Peyer's patch (tissue), 4 donors: ENCODE results near the gene TRRAP. TPM values are rescaled to one million over a fixed set of nuclear protein-coding genes. Genes with fewer than 3 reads are reported as not detected.

Source experiments
- DNase-seq, 3 donors: peaks; one replicate each; pipeline ENCODE4 v3.0.0-alpha.2; 2017 to 2019
- H3K27ac ChIP-seq, 4 donors: fragments of 200-600 bp; sonication (generic); one replicate each; pipeline ENCODE4 v1.5.1; 2016 to 2019
- H3K27me3 ChIP-seq, 2 donors: fragments of 200-600 bp; sonication (generic); one replicate each; pipeline ENCODE4 v1.5.1; 2019
- H3K36me3 ChIP-seq, 3 donors: fragments of 200-600 bp; sonication (generic); one replicate each; pipeline ENCODE4 v1.5.1; 2016 to 2019
- H3K4me1 ChIP-seq, 4 donors: fragments of 200-600 bp; sonication (generic); one replicate each; pipeline ENCODE4 v1.5.1; 2016 to 2019
- H3K4me3 ChIP-seq, 4 donors: fragments of 200-600 bp; sonication (generic); 1 replicate in 3 of 4; 2 replicates in 1 of 4; pipeline ENCODE4 v1.5.1; 2016 to 2019; ENCODE audit warnings: mild to moderate bottlenecking in 1 of 4
- H3K9me3 ChIP-seq, 4 donors: fragments of 200-600 bp; sonication (generic); one replicate each; pipeline ENCODE4 v1.5.1; 2016 to 2019; ENCODE audit warnings: mild to moderate bottlenecking in 1 of 4
- POLR2A ChIP-seq, 2 donors: fragments of 450-650 bp; IDR thresholded peaks; one replicate each; pipeline ENCODE4 v1.5.1; 2017; ENCODE audit warnings: antibody characterized with exemption in 2 of 2, mild to moderate bottlenecking in 2 of 2, moderate library complexity in 2 of 2
- total RNA-seq, 4 donors: library from RNA; depleted of rRNA; stranded (reverse); fragments of >200 nt; gene quantifications; one replicate each; pipeline ENCODE4 v1.1.0, GENCODE V29; 2016
- TF ChIP-seq, protein P1 (sequence below), 6 experiments: fragments of 450-650 bp in 4 of 6; fragments of 200-600 bp in 2 of 6; sonication (generic) in 1 of 6; IDR thresholded peaks; one replicate each; pipeline ENCODE4 v1.5.1; 2017 to 2019; ENCODE audit warnings: antibody characterized with exemption in 6 of 6, mild to moderate bottlenecking in 3 of 6, moderate library complexity in 1 of 6

TRRAP gene
- total RNA-seq, 4 donors from 2014 or later, result 39.2 to 62.3 (median 57.8) TPM

DNA sequence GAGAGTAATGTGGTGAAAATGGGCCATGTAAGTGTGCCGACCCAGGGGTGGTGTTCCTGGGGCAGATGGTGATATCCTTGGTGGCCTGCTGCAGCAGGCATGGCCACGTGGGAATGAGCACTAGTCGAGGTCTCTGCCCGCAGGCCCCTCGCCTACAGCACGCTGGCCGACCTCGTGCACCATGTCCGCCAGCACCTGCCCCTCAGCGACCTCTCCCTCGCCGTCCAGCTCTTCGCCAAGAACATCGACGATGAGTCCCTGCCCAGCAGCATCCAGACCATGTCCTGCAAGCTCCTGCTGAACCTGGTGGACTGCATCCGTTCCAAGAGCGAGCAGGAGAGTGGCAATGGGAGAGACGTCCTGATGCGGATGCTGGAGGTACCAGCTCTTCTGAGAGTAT, 30.3 kb downstream of the TRRAP start:
- Histone ChIP-seq H3K27ac (no peak overlapping the region), H3K9me3 (no peaks in the 10 kb centered on the region), H3K4me3 (no peak overlapping the region), H3K27me3 (no peaks in the 10 kb centered on the region), H3K4me1 (no peaks in the 10 kb centered on the region), H3K36me3 (peaks cover 0 to 99% (median 3%) of the 10 kb centered on the region in 3 donors)
- no peak for DNase-seq
- TF ChIP-seq, protein P1, sequence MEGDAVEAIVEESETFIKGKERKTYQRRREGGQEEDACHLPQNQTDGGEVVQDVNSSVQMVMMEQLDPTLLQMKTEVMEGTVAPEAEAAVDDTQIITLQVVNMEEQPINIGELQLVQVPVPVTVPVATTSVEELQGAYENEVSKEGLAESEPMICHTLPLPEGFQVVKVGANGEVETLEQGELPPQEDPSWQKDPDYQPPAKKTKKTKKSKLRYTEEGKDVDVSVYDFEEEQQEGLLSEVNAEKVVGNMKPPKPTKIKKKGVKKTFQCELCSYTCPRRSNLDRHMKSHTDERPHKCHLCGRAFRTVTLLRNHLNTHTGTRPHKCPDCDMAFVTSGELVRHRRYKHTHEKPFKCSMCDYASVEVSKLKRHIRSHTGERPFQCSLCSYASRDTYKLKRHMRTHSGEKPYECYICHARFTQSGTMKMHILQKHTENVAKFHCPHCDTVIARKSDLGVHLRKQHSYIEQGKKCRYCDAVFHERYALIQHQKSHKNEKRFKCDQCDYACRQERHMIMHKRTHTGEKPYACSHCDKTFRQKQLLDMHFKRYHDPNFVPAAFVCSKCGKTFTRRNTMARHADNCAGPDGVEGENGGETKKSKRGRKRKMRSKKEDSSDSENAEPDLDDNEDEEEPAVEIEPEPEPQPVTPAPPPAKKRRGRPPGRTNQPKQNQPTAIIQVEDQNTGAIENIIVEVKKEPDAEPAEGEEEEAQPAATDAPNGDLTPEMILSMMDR (IDR thresholded peaks at IDR 0.05), result no peak
- no peak for TF ChIP-seq POLR2A (IDR thresholded peaks at IDR 0.05)

DNA sequence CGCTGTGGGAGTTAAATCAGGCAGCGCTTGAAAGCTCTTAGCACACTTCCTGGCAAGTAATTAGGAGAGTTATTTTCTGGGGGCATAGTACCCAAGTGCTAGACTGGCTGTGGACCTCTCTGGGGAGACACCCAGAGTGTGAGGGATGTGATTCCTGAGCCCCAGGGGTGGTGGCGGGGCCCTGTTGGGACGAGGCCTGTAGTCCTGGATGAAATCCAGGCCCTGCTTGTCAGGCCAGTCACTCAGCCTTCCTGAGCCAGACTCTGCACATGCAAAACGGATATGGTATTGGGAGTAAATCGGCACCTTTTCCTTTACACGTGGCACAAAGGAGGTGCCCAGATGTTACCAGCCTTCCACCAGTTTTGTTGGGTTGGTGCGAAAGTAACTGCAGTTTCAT, 31.2 kb downstream of the TRRAP start:
- no peak overlapping the region for H3K4me3 ChIP-seq
- TF ChIP-seq, protein P1 (IDR thresholded peaks at IDR 0.05), result no peak
- TF ChIP-seq POLR2A (IDR thresholded peaks at IDR 0.05), result no peak
- H3K4me1 ChIP-seq, result no peaks in the 10 kb centered on the region
- no peak overlapping the region for H3K27ac ChIP-seq
- peaks cover 0 to 99% (median 3%) of the 10 kb centered on the region in 3 donors for H3K36me3 ChIP-seq
- no peaks in the 10 kb centered on the region for H3K27me3 ChIP-seq
- H3K9me3 ChIP-seq, result no peaks in the 10 kb centered on the region
- DNase-seq, result no peak

DNA sequence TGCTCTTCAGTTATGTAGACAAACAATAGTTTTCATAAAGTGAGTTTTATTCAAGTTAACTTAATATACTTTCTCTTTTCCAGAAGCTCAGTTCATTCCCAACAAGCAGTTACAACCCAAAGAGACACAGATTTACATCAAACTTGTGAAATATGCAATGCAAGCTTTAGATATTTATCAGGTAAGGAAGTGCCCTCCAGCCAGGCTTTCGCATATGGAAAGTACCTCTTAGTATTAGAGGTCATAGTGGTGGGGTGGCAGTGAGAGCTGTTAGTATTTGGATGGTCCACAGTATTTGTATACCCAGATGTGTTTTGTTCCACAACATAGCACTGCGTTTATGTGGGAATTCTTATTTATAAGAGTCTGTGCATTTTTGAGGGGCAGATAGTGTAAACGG, 32.1 kb downstream of the TRRAP start:
- no peak overlapping the region for H3K4me3 ChIP-seq
- peaks cover 0 to 98% (median 3%) of the 10 kb centered on the region in 3 donors for H3K36me3 ChIP-seq
- H3K9me3 ChIP-seq, result no peaks in the 10 kb centered on the region
- H3K4me1 ChIP-seq, result no peaks in the 10 kb centered on the region
- TF ChIP-seq, protein P1 (IDR thresholded peaks at IDR 0.05), result no peak
- TF ChIP-seq POLR2A (IDR thresholded peaks at IDR 0.05), result no peak
- no peak overlapping the region for H3K27ac ChIP-seq
- no peaks in the 10 kb centered on the region for H3K27me3 ChIP-seq
- no peak for DNase-seq

DNA sequence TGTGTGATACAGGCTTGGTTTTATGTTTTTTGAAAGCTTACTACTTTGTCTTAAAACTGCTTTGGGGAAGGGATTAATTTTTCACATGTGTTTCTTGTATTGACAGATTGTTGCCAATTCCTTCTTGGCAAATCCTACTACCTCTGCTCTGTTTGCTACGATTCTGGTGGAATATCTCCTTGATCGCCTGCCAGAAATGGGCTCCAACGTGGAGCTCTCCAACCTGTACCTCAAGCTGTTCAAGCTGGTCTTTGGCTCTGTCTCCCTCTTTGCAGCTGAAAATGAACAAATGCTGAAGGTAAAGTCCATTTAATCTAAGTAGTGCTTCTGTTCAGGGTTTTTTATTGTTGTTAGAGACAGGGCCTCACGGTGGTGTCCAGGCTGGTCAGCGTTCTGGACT, 33.6 kb downstream of the TRRAP start:
- no peaks in the 10 kb centered on the region for H3K27me3 ChIP-seq
- no peaks in the 10 kb centered on the region for H3K4me1 ChIP-seq
- H3K9me3 ChIP-seq, result no peaks in the 10 kb centered on the region
- no peak for DNase-seq
- peaks cover 0 to 98% (median 3%) of the 10 kb centered on the region in 3 donors for H3K36me3 ChIP-seq
- no peak overlapping the region for H3K27ac ChIP-seq
- no peak overlapping the region for H3K4me3 ChIP-seq
- TF ChIP-seq, protein P1 (IDR thresholded peaks at IDR 0.05), result no peak
- TF ChIP-seq POLR2A (IDR thresholded peaks at IDR 0.05), result no peak

GRCh38 chr7:98913026-98913425, 34.7 kb downstream of the TRRAP start:
- TF ChIP-seq, protein P1 (IDR thresholded peaks at IDR 0.05), result no peak
- TF ChIP-seq POLR2A (IDR thresholded peaks at IDR 0.05), result no peak
- no peaks in the 10 kb centered on the region for H3K9me3 ChIP-seq
- H3K27me3 ChIP-seq, result no peaks in the 10 kb centered on the region
- no peak overlapping the region for H3K27ac ChIP-seq
- no peak overlapping the region for H3K4me3 ChIP-seq
- H3K4me1 ChIP-seq, result no peaks in the 10 kb centered on the region
- DNase-seq, result no peak
- peaks cover 0 to 97% (median 3%) of the 10 kb centered on the region in 3 donors for H3K36me3 ChIP-seq

- Histone ChIP-seq H3K4me1 (no peaks in the 10 kb centered on the region), H3K4me3 (no peak overlapping the region), H3K27me3 (no peaks in the 10 kb centered on the region), H3K36me3 (peaks cover 0 to 97% (median 3%) of the 10 kb centered on the region in 3 donors), H3K9me3 (no peaks in the 10 kb centered on the region), H3K27ac (no peak overlapping the region)
- DNase-seq, result no peak
- no peak for TF ChIP-seq POLR2A (IDR thresholded peaks at IDR 0.05)
- TF ChIP-seq, protein P1 (IDR thresholded peaks at IDR 0.05), result no peak
Measured at GRCh38 chr7:98913612-98914011, 35.3 kb downstream of the TRRAP start.
